ENCODE results near the gene UBE2V1.

Gene UBE2V1

GRCh38 chr20:50058662-50059402 lies 54.1 kb downstream of the UBE2V1 start:
- DNase-seq, result no peak

GRCh38 chr20:50057714-50058053 lies 55.3 kb downstream of the UBE2V1 start:
- DNase-seq, result no peak

- DNase-seq, result no peak
Measured at GRCh38 chr20:50056951-50057713, 55.8 kb downstream of the UBE2V1 start.

GRCh38 chr20:50056408-50056926 lies 56.5 kb downstream of the UBE2V1 start:
- no peak for DNase-seq

- no peak for DNase-seq
Measured at GRCh38 chr20:50055524-50056083, 57.3 kb downstream of the UBE2V1 start.

- DNase-seq, result no peak
Measured at GRCh38 chr20:50054626-50055511, 58.1 kb downstream of the UBE2V1 start.

GRCh38 chr20:50054231-50054547 lies 58.8 kb downstream of the UBE2V1 start:
- DNase-seq, result no peak

- DNase-seq, result no peak
Measured at GRCh38 chr20:50053362-50054230, 59.4 kb downstream of the UBE2V1 start.

- DNase-seq, result no peak
Measured at GRCh38 chr20:50052550-50053361, 60.2 kb downstream of the UBE2V1 start.

- DNase-seq, result no peak
Measured at GRCh38 chr20:50050660-50051308, 62.2 kb downstream of the UBE2V1 start.

GRCh38 chr20:50050214-50050613 lies 62.7 kb downstream of the UBE2V1 start:
- no peak for DNase-seq

GRCh38 chr20:50049442-50050026 lies 63.4 kb downstream of the UBE2V1 start:
- no peak for DNase-seq

- peak; percentile 12 for DNase-seq
Measured at GRCh38 chr20:50048420-50049166, 64.4 kb downstream of the UBE2V1 start.

- no peak for DNase-seq
Measured at GRCh38 chr20:50044353-50044960, 68.5 kb downstream of the UBE2V1 start.

GRCh38 chr20:50043573-50044352 lies 69.2 kb downstream of the UBE2V1 start:
- no peak for DNase-seq

GRCh38 chr20:50042370-50043313 lies 70.3 kb downstream of the UBE2V1 start:
- no peak for DNase-seq

Data from stimulated activated CD4-positive, alpha-beta T cell treated with anti-CD3 and anti-CD28 coated beads, Interleukin-1b, Interleukin-23, amount 100 ng/mL, for 48 hours (primary cell).